GM12892 (cell line): ENCODE results near the gene AIDA.
A peak's percentile ranks its signal among the peaks of the same experiment; 100 is the strongest.

ENCODE experiments used
- POLR2A ChIP-seq: IDR thresholded peaks from 2 replicates; pipeline ENCODE4 v1.6.1; 2011; ENCODE audit warnings: low read depth, low read length, control low read depth
- POLR2AphosphoS5 ChIP-seq: IDR thresholded peaks from 2 replicates; pipeline ENCODE4 v1.6.1; 2011; ENCODE audit warnings: low read depth, low read length, control low read depth
- TAF1 ChIP-seq: IDR thresholded peaks from 2 replicates; pipeline ENCODE4 v1.6.1; 2011; ENCODE audit warnings: low read depth, mild to moderate bottlenecking, control low read depth, low read length, borderline replicate concordance

GRCh38 chr1:222713091-222713961 is 1.0 kb upstream of the AIDA start:
- TF ChIP-seq POLR2A (peak; percentile 62), TAF1 (peak; percentile 84), POLR2AphosphoS5 (no peak)
